ENCODE measurements around the gene MYBPC2. TPM values are rescaled to one million over a fixed set of nuclear protein-coding genes. Genes with fewer than 3 reads are reported as not detected.
"Not testable (repeated sequence)": the region's sequence is repeated elsewhere in the genome, so short reads cannot be mapped to it uniquely, and the experiment has no call there.

Gene MYBPC2
- total RNA-seq, 1 donor from 2014 or later = not detected

DNA sequence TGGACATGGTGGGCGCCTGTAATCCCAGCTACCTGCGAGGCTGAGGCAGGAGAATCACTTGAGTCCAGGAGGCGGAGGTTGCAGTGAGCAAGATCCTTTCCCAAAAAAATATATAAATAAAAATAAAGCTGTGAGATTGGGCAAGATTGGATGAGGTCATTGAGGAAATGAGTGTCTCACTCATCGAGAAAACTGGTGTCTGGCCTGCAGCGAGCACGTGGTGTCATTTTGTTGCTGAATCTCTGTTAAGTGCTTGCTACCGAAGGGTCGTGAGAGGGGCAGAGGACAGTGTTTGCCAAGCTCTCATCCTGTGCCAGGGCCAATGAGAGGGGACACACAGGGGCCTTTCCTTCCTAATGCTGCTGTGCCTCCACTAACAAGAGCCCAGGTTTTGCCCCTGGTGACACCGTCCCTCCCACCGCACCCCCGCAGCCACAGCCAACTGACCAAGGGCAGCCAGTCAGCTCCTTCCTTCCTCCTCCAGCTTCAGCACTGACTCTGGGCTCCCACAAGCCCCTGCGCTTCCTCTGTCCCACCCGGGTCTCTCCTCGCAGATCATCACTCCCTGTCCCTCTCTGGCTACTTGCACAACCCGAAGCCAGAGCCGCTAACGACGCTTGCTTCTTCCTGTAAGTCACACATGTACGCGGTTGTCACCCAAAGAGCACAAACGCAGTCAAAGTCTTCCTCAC lies 45.4 kb upstream of the MYBPC2 start:
- H3K4me3 ChIP-seq (ENCODE audit: low read depth, low read length) = no peak overlapping the region
- H3K36me3 ChIP-seq (ENCODE audit: control insufficient read depth, insufficient read depth, low read length) = peaks cover under 1% of the 10 kb centered on the region
- H3K27me3 ChIP-seq (ENCODE audit: control insufficient read depth, insufficient read depth, low read length) = no peaks in the 10 kb centered on the region
- TF ChIP-seq, protein P1, sequence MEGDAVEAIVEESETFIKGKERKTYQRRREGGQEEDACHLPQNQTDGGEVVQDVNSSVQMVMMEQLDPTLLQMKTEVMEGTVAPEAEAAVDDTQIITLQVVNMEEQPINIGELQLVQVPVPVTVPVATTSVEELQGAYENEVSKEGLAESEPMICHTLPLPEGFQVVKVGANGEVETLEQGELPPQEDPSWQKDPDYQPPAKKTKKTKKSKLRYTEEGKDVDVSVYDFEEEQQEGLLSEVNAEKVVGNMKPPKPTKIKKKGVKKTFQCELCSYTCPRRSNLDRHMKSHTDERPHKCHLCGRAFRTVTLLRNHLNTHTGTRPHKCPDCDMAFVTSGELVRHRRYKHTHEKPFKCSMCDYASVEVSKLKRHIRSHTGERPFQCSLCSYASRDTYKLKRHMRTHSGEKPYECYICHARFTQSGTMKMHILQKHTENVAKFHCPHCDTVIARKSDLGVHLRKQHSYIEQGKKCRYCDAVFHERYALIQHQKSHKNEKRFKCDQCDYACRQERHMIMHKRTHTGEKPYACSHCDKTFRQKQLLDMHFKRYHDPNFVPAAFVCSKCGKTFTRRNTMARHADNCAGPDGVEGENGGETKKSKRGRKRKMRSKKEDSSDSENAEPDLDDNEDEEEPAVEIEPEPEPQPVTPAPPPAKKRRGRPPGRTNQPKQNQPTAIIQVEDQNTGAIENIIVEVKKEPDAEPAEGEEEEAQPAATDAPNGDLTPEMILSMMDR (IDR thresholded peaks at IDR 0.05; ENCODE audit: insufficient read depth, low read length, severe bottlenecking) = no peak
- DNase-seq (ENCODE audit: low read depth) (peak; percentile 51), FAIRE-seq (no peak)

DNA sequence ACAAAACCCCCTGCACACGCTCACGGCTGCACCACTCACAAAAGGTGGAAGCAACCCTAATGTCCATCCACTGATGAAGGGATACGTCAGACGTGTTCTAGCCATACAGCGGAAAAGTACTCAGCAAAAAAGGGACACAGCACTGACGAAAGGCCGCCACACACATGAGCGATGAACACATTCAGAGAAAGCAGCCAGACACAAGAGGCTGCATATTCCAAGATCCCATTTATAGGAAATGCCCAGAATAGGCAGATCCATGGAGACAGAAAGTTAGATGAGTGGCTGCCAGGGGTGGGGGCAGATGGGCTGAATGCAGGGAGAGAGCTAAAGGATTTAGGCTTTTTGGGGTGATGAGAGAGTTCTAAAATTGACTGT lies 44.8 kb upstream of the MYBPC2 start:
- TF ChIP-seq, protein P1 (IDR thresholded peaks at IDR 0.05; ENCODE audit: insufficient read depth, low read length, severe bottlenecking) = no peak
- Histone ChIP-seq H3K36me3 (ENCODE audit: control insufficient read depth, insufficient read depth, low read length) (no peaks in the 10 kb centered on the region), H3K4me3 (ENCODE audit: low read depth, low read length) (no peak overlapping the region), H3K27me3 (ENCODE audit: control insufficient read depth, insufficient read depth, low read length) (no peaks in the 10 kb centered on the region)
- FAIRE-seq (no peak), DNase-seq (ENCODE audit: low read depth) (no peak)

DNA sequence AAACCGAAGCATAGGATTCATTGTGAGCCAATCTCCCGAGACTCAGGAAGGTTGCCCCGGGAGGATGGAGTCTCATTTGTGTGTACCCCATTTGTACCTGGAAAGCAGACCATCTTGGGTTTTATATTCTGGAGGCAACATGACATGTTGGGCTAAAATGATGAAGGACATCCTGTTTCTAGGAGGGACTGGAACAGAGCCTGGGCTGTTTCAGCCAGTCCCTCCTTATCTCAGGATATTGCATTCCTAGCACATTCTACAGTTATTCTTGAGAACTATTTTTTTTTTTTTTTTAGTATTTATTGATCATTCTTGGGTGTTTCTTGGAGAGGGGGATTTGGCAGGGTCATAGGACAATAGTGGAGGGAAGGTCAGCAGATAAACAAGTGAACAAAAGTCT lies 42.4 kb upstream of the MYBPC2 start:
- not testable (repeated sequence) for DNase-seq (ENCODE audit: low read depth); H3K36me3 ChIP-seq (ENCODE audit: control insufficient read depth, insufficient read depth, low read length); H3K4me3 ChIP-seq (ENCODE audit: low read depth, low read length); FAIRE-seq; H3K27me3 ChIP-seq (ENCODE audit: control insufficient read depth, insufficient read depth, low read length)

DNA sequence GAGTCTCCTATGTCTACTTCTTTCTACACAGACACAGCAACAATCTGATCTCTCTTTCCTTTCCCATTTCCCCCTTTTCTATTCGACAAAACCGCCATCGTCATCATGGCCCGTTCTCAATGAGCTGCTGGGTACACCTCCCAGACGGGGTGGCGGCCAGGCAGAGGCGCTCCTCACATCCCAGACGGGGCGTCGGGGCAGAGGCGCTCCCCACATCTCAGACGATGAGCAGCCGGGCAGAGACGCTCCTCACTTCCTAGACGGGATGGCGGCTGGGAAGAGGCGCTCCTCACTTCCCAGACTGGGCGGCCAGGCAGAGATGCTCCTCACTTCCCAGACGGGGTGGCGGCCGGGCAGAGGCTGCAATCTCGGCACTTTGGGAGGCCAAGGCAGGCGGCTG lies 41.7 kb upstream of the MYBPC2 start:
- not testable (repeated sequence) for H3K27me3 ChIP-seq (ENCODE audit: control insufficient read depth, insufficient read depth, low read length); H3K4me3 ChIP-seq (ENCODE audit: low read depth, low read length); DNase-seq (ENCODE audit: low read depth); FAIRE-seq; H3K36me3 ChIP-seq (ENCODE audit: control insufficient read depth, insufficient read depth, low read length)

DNA sequence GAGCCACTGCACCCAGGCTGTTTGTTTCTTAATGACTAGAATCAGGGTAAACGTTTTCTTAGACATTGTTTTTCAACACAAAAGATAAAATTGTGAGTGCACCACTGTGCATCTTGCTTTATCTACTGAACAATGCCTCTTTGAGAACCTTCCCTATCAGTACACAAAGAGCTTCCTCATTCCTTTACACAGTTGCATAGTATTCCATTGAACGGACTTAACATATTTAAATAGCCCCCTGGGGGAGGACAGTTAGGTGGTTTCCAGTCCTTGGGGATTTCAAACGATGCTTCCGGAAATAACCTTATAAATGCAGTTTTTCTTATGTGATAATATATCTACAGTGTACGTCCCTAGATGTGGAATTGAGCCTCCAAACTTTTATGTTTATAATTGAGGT lies 39.9 kb upstream of the MYBPC2 start:
- Histone ChIP-seq H3K36me3 (ENCODE audit: control insufficient read depth, insufficient read depth, low read length) (no peaks in the 10 kb centered on the region), H3K27me3 (ENCODE audit: control insufficient read depth, insufficient read depth, low read length) (no peaks in the 10 kb centered on the region), H3K4me3 (ENCODE audit: low read depth, low read length) (no peak overlapping the region)
- TF ChIP-seq, protein P1 (IDR thresholded peaks at IDR 0.05; ENCODE audit: insufficient read depth, low read length, severe bottlenecking) = no peak
- DNase-seq (ENCODE audit: low read depth) (no peak), FAIRE-seq (no peak)

DNA sequence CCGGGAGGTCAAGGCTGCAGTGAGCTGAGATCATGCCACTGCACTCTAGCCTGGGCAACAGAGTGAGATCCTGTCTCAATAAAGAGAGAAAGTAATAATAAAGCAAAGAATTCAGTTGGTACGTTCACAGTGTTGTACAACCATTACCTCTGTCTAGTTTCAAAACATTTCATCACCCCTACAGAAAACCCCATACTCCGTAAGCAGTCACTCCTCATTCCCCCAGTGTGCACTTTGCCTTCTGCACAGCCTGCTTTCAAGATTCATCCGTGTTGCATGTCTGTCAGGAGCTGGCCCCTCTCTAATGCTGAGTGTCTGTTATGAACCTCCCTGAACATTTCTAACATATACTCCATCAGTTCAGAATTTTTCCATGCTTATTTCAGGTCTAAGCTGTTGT lies 39.1 kb upstream of the MYBPC2 start:
- Histone ChIP-seq H3K36me3 (ENCODE audit: control insufficient read depth, insufficient read depth, low read length) (no peaks in the 10 kb centered on the region), H3K27me3 (ENCODE audit: control insufficient read depth, insufficient read depth, low read length) (no peaks in the 10 kb centered on the region), H3K4me3 (ENCODE audit: low read depth, low read length) (no peak overlapping the region)
- TF ChIP-seq, protein P1 (IDR thresholded peaks at IDR 0.05; ENCODE audit: insufficient read depth, low read length, severe bottlenecking) = no peak
- DNase-seq (ENCODE audit: low read depth) (no peak), FAIRE-seq (no peak)

DNA sequence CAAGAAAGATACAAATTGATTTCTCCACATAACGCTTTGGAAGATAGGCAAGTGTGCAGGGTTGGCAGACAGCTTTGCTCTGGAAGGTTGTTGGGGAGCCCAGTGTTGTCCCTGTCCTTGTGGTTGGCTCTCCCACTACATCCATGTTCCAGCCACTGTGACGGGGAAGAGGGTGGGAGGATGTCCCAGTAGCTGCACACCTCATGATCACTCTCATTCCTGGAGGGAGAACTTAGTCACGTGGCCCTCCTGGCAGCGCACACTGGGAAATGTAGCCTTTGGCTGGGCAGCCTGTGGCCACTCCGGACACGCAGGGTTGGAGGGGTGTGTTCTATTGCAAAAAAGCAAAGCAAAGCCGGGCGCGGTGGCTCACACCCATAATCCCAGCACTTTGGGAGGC lies 38.7 kb upstream of the MYBPC2 start:
- peaks cover 3% of the 10 kb centered on the region for H3K36me3 ChIP-seq (ENCODE audit: control insufficient read depth, insufficient read depth, low read length)
- FAIRE-seq (no peak), DNase-seq (ENCODE audit: low read depth) (no peak)
- H3K27me3 ChIP-seq (ENCODE audit: control insufficient read depth, insufficient read depth, low read length) = no peaks in the 10 kb centered on the region
- TF ChIP-seq, protein P1 (IDR thresholded peaks at IDR 0.05; ENCODE audit: insufficient read depth, low read length, severe bottlenecking) = no peak
- H3K4me3 ChIP-seq (ENCODE audit: low read depth, low read length) = no peak overlapping the region

All from bronchial epithelial cell (primary cell).